Fibroblast of skin of abdomen (primary cell): ENCODE results near the gene SCARB2.

ENCODE experiments used
- DNase-seq: peaks from one replicate; pipeline ENCODE4 v3.0.0-alpha.2; 2013

SCARB2 gene

DNA sequence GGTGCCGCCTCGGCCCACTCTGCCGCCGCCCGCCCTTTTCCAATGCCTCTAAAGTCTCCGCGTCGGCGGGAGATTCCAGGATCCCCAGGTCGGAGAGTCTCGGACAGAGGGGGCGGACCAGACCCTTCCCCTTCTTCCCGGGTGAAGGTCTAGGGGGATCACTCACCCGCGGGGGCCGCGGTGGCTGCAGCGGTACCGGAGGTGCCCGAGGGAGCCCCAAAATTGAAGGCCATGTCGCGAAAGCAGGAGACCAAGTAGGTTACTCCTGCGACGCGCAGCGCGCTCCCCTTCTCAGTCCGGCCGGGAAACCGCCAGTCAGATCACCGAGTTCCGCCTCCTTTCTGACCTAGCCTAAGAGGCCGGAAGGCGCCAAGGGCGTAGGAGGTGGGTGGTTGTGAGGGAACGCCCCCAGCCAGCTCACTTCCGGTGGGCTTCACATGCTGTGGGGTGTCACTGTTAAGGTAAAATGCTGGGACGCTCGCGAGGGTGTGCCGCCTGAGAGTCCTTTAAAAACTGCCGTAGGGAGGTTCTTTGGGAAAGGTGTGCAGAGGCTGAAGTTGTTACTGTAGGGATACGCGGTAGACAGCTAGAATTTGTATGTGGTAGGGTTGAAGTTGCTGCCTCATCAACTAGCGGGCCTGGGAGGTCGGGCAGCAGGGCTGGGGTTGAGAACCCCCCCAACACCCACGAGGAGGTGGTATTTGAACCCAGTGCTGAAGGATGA is 65.3 kb downstream of the SCARB2 start, which contains the start of gene NUP54:
Gene NUP54 (minus strand): TSS at position 256 of the 724 bp plus-strand sequence. CDS start 23 bp downstream, at position 233.
- DNase-seq = peak; percentile 93

DNA sequence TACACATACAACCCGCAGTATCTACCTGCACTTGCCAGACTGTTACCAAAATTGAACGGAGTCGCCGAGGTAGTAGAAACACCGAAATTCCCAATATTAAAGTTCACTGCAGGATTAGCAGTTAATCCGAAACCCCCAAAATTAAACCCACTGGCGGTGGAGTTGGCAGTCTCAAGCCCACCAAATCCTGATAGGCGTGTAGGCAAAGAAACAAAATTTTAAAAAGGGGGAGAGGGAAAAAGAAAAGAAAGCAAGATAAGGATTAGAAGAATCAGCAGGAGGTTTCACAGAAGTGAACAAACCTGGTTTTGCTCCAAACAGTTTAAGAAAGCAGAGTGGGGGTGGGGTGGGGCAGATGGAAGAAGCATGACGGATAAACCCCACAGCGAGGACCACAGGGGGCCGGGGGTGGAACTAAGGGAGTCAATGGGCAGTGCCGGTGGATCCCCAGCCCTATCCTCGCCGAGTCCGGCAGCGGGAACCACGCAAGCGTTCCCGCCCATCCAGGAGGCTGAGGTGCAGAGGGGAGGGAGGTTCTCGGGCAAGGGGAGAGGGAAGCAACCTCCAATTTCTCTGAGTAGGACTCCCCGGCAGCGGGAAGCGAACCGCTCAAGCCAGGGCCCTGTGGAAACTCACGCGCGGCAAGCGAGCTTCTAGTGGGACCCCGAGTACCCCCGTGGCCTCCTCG is 66.0 kb downstream of the SCARB2 start:
- DNase-seq = peak; percentile 72

DNA sequence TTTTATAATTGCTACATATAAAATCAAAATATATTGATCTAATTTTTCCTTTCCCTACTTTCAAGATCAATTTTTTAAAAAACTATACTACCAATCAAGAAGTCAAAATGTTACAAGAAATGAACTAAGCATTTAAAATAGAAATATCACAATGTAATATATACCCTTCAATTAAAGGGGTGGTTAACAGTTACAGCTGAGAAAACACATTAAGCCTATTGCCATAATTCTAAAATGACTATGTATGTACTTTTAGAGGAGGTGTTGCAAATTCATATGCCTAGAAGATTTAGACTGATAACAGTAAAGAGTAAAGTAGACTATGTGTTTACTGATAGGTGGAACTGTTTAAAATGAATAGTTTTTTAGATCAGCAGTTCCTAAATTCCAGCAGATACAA is 69.1 kb downstream of the SCARB2 start:
- DNase-seq = no peak

DNA sequence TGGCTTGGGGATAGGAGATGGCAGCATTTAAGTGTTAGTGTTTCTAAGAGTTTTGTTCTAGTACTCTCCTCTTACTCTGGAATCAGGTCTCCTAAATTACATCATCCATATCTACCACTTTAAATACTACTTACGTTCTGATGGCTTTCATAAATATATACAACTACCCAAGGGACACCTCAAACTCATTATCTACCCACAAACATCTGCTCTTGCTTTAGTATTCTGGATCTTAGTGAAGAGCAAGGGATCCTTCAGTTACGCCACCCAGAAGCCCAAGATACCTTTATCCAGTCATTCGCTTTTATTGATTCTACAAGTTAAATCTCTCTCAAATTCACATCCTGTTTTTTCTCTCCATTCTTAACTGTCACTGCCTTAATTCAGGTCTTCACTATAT is 72.4 kb downstream of the SCARB2 start:
- DNase-seq = no peak

DNA sequence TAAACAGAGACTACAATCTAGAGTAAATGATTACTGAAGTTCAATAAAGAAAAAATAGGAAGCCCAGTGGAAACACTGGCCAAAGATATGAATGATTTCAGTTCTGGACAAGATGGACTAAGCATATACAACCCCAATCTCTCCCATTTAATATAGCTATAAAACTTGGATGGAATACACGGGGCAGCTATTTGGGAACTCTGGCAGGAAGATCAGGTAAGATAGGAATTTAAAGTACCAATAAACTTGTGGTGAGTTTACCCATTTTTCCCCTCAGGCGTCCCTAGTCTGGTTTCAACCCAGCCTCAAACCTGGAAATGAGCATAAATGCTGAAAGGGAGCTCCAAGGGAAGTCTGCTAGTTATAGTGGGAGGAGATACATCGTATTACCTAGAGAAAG is 85.9 kb downstream of the SCARB2 start:
- DNase-seq = no peak

DNA sequence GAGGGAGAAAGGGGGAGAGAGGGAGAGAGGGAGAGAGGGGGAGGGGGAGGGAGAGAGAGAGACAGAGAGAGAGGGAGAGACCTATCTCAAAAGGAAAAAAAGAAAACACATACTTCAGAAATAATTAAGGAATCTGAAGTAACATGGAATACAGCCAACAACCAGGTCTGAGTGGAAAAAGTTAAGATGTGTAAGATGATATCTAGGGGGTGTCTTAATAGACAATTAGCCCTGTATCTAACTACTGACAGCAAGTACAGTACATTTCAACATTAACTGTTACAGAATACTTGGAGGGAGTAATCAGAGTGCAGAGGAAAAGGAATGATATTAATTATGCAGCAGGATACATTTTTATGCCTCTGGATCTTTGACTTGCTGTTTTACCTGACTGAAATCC is 87.8 kb downstream of the SCARB2 start:
- DNase-seq = no peak

DNA sequence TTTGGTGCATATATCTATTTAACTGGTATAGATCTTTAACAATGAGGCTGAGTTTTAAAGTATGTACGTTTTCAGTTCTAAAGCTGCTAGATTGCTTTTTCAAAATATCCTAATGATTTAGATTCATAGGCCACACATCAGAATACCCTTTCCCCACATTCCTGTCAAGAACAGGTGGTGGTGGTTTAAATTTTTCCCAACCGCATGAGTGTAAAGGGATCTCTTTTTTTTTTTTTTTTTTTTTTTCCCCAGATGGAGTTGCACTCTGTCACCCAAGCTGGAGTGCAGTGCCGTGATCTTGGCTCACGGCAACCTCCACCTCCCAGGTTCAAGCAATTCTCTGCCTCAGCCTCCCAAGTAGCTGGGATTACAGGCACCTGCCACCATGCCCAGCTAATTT is 93.4 kb downstream of the SCARB2 start:
- DNase-seq = no peak

DNA sequence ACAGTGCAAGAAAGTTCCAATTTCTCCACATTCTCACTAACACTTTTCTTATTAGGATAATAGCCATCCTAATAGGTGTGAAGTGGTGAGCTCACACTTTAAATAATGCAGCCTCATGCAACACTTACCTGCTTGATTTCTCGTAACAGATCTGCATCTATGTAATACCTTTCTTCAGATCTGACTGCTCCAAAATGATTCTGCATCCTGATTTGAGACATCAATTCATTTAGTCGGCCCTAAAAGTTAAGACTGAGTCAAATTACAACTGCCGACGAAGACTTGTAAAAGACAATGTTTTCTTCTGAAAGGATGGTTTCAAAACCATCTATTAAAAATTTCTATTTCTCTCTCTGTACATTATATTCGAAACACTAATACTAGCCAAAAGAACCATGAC is 96.1 kb downstream of the SCARB2 start:
- DNase-seq = no peak

DNA sequence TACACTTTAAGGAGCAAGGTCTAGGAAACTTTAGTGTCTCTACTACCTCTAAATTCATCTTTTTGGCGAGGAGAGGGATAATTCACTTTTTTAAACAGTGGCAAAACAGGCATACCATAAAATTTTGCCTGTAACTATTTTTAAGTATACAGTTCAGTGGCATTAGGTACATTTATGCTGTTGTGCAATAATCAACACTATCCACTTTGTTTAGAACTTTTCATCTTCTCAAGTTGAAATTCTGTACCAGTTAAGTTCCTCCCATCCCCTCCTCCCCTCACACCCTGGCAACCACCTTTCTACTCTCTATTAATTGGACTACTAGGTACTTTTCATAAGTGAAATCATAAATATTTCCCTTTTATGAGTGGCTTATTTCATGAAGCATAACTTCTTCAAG is 96.8 kb downstream of the SCARB2 start:
- no peak for DNase-seq
